GM21367 (cell line): ENCODE data around the gene MRPS11.
"Not testable (repeated sequence)": the region's sequence is repeated elsewhere in the genome, so short reads cannot be mapped to it uniquely, and the experiment has no call there.

ENCODE experiments used
- ATAC-seq: cut with Tn5 transposase; IDR thresholded peaks from one replicate; pipeline ENCODE4 v1.9.1; 2021; ENCODE audit not compliant: unreplicated experiment

MRPS11 gene

GRCh38 chr15:88487796-88488523, 20.5 kb downstream of the MRPS11 start:
- no peak for ATAC-seq

- no peak for ATAC-seq
Measured at GRCh38 chr15:88489321-88489720, 21.8 kb downstream of the MRPS11 start.

GRCh38 chr15:88490036-88490435, 22.5 kb downstream of the MRPS11 start:
- no peak for ATAC-seq

- ATAC-seq: no peak
Measured at GRCh38 chr15:88491158-88491557, 23.6 kb downstream of the MRPS11 start.

GRCh38 chr15:88493844-88494243, 26.3 kb downstream of the MRPS11 start:
- ATAC-seq: no peak

- no peak for ATAC-seq
Measured at GRCh38 chr15:88497109-88497765, 29.7 kb downstream of the MRPS11 start.

GRCh38 chr15:88498996-88499395, 31.5 kb downstream of the MRPS11 start:
- ATAC-seq: no peak

- no peak for ATAC-seq
Measured at GRCh38 chr15:88504445-88504844, 36.9 kb downstream of the MRPS11 start.

GRCh38 chr15:88505721-88506120, 38.2 kb downstream of the MRPS11 start:
- no peak for ATAC-seq

GRCh38 chr15:88506628-88507027, 39.1 kb downstream of the MRPS11 start:
- ATAC-seq: no peak

- no peak for ATAC-seq
Measured at GRCh38 chr15:88509321-88509720, 41.8 kb downstream of the MRPS11 start.

GRCh38 chr15:88509964-88510363, 42.5 kb downstream of the MRPS11 start:
- no peak for ATAC-seq

- ATAC-seq: no peak
Measured at GRCh38 chr15:88511161-88511560, 43.7 kb downstream of the MRPS11 start.

GRCh38 chr15:88512078-88512477, 44.6 kb downstream of the MRPS11 start:
- no peak for ATAC-seq

GRCh38 chr15:88512601-88513000, 45.1 kb downstream of the MRPS11 start:
- no peak for ATAC-seq

GRCh38 chr15:88513195-88513594, 45.7 kb downstream of the MRPS11 start:
- no peak for ATAC-seq

GRCh38 chr15:88518903-88519302, 51.4 kb downstream of the MRPS11 start:
- no peak for ATAC-seq

- not testable (repeated sequence) for ATAC-seq
Measured at GRCh38 chr15:88524094-88524493, 56.6 kb downstream of the MRPS11 start.

GRCh38 chr15:88525418-88525817, 57.9 kb downstream of the MRPS11 start:
- no peak for ATAC-seq

GRCh38 chr15:88526247-88526879, 58.9 kb downstream of the MRPS11 start:
- ATAC-seq: no peak

- no peak for ATAC-seq
Measured at GRCh38 chr15:88529021-88529630, 61.6 kb downstream of the MRPS11 start.
